Left ventricle myocardium inferior (tissue), 1 donor: ENCODE data around the gene TMEM181. TPM values are rescaled to one million over a fixed set of nuclear protein-coding genes. Genes with fewer than 3 reads are reported as not detected.

Experiments
- DNase-seq: peaks from one replicate; pipeline ENCODE4 v3.0.0-alpha.2; 2020
- H3K27ac ChIP-seq: fragments of 200-600 bp; replicated peaks from 2 replicates; pipeline ENCODE4 v1.8.0; 2021
- H3K27me3 ChIP-seq: fragments of 200-600 bp; 2 replicates; pipeline ENCODE4 v1.8.0; 2021; ENCODE audit warnings: low read depth
- H3K36me3 ChIP-seq: fragments of 200-600 bp; 2 replicates; pipeline ENCODE4 v1.8.0; 2021
- H3K4me1 ChIP-seq: fragments of 200-600 bp; 2 replicates; pipeline ENCODE4 v1.8.0; 2021
- H3K4me3 ChIP-seq: fragments of 200-600 bp; 2 replicates; pipeline ENCODE4 v1.8.0; 2021; ENCODE audit warnings: mild to moderate bottlenecking, moderate library complexity
- H3K9me3 ChIP-seq: fragments of 200-600 bp; replicated peaks from 2 replicates; pipeline ENCODE4 v1.8.0; 2021
- intact Hi-C: fragments of 100-400 bp; cut with micrococcal nuclease; formaldehyde crosslinking; loops from one replicate; pipeline ENCODE4 v1.11.0; 2022
- total RNA-seq: library from RNA; stranded (reverse); fragmentation: NEBNext Ultra II Directional; extraction: Animal tissue kit (Norgen Biotek cat#: 25700); gene quantifications from one replicate; pipeline ENCODE4 v1.2.1, GENCODE V29; 2021
- TF ChIP-seq, protein P1 (sequence below): fragments of 200-600 bp; IDR thresholded peaks from 2 replicates; pipeline ENCODE4 v1.8.0; 2021; ENCODE audit warnings: antibody characterized with exemption, mild to moderate bottlenecking, borderline replicate concordance
- donor health status: DM: no; HTN: yes; CAD: no; lungs with severe emphysema.

The TMEM181 gene
- total RNA-seq, 1 donor from 2014 or later = 8.8 TPM

DNA sequence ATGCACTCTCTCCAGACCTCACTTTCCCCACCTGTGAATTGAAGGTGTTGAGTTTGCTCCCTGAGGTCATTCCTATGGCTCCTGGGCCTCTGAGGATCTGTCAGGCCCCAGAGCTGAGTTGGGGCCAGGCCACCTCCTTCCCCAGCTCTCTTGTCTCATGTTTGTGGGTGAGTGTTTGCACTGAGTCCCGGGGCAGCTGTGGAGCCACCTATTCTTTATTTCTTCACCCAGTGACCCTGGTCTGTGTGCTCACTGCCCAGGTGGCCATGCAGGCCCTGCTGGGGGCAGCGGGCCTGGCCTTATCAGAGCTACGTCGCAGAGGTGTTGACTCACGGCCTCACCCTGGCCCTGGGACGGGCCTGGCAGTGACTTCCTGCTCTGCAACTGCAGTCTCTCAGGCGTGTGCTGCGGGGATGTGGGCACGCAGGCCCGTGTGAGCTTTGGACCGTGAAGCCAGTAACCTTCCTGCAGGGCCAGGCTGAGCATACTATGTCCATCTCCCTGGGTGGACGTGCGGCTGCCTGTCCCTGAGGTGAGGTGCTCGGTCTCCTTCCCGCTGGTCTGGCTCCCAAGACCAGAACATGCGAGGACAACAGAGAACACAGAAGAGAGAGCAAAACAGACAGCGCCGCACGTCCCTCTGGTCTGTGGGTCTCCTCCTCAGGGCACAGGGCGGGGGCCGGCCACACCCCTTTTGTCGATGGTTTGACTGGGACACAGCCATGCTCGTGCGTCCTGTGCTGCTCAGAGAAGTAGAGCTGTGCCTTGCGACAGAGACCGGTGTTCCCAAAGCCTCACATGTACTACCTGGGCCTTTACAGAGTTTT is 12.1 kb downstream of the TMEM181 start:
- H3K27ac ChIP-seq = no peak overlapping the region
- no peaks in the 10 kb centered on the region for H3K36me3 ChIP-seq
- TF ChIP-seq, protein P1, sequence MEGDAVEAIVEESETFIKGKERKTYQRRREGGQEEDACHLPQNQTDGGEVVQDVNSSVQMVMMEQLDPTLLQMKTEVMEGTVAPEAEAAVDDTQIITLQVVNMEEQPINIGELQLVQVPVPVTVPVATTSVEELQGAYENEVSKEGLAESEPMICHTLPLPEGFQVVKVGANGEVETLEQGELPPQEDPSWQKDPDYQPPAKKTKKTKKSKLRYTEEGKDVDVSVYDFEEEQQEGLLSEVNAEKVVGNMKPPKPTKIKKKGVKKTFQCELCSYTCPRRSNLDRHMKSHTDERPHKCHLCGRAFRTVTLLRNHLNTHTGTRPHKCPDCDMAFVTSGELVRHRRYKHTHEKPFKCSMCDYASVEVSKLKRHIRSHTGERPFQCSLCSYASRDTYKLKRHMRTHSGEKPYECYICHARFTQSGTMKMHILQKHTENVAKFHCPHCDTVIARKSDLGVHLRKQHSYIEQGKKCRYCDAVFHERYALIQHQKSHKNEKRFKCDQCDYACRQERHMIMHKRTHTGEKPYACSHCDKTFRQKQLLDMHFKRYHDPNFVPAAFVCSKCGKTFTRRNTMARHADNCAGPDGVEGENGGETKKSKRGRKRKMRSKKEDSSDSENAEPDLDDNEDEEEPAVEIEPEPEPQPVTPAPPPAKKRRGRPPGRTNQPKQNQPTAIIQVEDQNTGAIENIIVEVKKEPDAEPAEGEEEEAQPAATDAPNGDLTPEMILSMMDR = no peak
- H3K27me3 ChIP-seq = no peaks in the 10 kb centered on the region
- no peak for DNase-seq
- H3K4me3 ChIP-seq = no peak overlapping the region
- intact Hi-C loops = no loop called here
- no peaks in the 10 kb centered on the region for H3K9me3 ChIP-seq
- peaks cover 5% of the 10 kb centered on the region for H3K4me1 ChIP-seq

DNA sequence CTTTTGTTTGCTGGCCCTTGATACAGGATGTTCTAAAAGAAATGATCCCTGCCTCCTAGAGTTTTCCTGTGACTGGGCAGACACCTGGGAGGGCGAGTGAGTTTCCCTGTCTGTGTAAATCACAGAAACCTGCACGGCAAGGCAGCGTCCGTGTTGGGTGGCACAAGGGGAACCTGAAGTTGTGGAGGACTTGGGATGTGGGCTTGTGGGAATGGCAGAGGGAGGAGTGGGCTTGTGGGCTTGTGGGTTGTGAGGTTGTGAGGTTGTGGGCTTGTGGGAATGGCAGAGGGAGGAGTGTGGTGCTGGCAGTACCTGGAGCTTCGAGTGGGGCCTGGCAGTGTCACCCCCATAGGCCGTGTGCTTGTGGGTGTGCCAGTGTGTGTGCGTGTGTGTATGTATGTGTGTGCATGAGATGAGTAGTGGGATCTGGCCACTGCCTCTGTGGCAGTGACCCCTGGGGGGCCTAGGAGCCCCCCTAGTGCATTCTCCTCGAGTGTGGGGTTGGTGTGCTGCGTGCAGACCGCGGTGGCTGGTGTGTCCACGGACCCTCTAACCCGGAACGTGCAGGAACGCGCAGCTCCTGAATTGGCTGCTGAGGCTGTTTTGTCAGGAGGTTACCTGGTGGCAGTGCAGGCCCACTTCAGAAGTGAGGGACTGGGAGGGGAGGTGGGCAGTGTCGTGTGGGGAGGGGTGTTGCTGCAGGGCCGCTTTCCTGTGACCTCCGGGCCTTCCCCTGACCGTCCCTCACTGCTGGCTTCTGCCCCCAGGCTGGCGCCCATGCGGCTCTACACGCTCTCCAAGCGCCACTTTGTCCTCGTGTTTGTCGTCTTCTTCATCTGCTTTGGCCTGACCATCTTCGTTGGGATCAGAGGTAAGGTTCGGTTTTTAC is 13.0 kb downstream of the TMEM181 start:
- no peak for DNase-seq
- no peaks in the 10 kb centered on the region for H3K36me3 ChIP-seq
- no peaks in the 10 kb centered on the region for H3K9me3 ChIP-seq
- intact Hi-C loops = no loop called here
- H3K4me3 ChIP-seq = no peak overlapping the region
- TF ChIP-seq, protein P1 = no peak
- H3K4me1 ChIP-seq = peaks cover 5% of the 10 kb centered on the region
- no peaks in the 10 kb centered on the region for H3K27me3 ChIP-seq
- no peak overlapping the region for H3K27ac ChIP-seq

DNA sequence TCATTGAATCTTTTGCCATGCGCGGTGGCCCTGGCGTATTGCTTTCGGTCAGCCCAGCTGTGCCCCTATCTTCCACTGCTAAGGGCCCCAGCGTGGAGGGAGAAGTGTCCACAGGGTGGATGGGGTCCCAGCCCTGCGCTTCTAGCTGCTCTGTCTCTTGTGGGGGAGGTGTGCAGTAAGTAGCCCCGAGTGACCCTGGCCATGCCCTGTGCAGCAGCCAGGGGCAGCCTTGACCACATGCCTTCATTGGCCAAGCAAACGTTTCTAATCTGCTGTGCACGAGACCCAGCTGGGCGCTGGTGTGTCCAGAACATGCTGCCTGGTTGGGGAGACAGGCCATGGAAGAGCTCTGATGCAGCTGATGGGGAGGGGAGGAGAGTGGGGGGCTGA is 13.6 kb downstream of the TMEM181 start:
- no peaks in the 10 kb centered on the region for H3K27me3 ChIP-seq
- DNase-seq = no peak
- no peak overlapping the region for H3K27ac ChIP-seq
- TF ChIP-seq, protein P1 = no peak
- H3K9me3 ChIP-seq = no peaks in the 10 kb centered on the region
- H3K4me1 ChIP-seq = peaks cover 5% of the 10 kb centered on the region
- intact Hi-C loops = no loop called here
- no peaks in the 10 kb centered on the region for H3K36me3 ChIP-seq
- H3K4me3 ChIP-seq = no peak overlapping the region

DNA sequence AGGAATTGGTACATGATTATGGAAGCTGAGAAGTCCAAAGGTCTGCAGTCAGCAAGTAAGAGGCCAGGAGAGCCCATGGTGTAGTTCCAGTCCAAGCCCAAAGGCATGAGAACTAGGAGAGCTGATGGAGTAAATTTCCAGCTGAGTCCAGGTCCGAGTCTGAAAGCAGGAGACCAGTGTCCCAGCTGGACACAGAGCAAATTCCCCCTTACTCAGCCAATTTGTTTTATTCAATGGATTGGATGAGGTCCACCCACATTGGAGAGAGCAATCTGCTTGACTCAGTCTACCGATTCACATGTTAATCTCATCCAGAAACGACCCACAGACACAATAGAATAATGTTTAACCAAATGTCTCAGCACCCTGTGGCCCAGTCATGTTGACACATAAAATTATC is 14.9 kb downstream of the TMEM181 start:
- no peak for DNase-seq
- TF ChIP-seq, protein P1 = no peak
- intact Hi-C loops = no loop called here

DNA sequence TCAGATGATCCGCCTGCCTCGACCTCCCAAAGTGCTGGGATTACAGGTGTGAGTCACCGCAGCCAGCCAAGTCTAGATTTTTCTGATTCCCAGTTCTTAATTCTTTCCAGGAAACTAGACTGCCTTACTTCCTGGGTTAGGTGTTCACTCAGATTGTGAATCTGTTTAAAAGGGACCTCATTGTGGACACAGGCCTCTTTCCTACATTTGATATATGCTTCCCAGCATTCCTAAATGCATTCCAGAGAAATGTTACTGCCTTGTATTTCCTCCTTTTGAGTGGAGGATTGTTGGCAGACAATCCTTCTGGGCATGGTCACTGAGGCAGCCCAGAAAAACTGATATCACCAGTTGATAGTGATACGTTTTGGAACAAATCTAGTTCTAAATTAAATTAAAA is 15.7 kb downstream of the TMEM181 start:
- no peaks in the 10 kb centered on the region for H3K9me3 ChIP-seq
- no peak for DNase-seq
- H3K27ac ChIP-seq = no peak overlapping the region
- TF ChIP-seq, protein P1 = no peak
- H3K27me3 ChIP-seq = no peaks in the 10 kb centered on the region
- H3K4me1 ChIP-seq = peaks cover 5% of the 10 kb centered on the region
- intact Hi-C loops = no loop called here
- no peaks in the 10 kb centered on the region for H3K36me3 ChIP-seq
- no peak overlapping the region for H3K4me3 ChIP-seq

More for the DNA sequence above, 14.9 kb downstream of the TMEM181 start:
- no peaks in the 10 kb centered on the region for H3K36me3 ChIP-seq
- H3K9me3 ChIP-seq = no peaks in the 10 kb centered on the region
- H3K27me3 ChIP-seq = no peaks in the 10 kb centered on the region
- H3K27ac ChIP-seq = no peak overlapping the region
- peaks cover 5% of the 10 kb centered on the region for H3K4me1 ChIP-seq
- no peak overlapping the region for H3K4me3 ChIP-seq
